DOHH2 (cell line): ENCODE results near the gene NUCKS1.

Experiments used
- H3F3A ChIP-seq: fragments of 200-600 bp; sonication (generic), shearing (Covaris generic); 2 replicates; pipeline ENCODE4 v1.6.0; 2016; ENCODE audit warnings: antibody characterized with exemption, mild to moderate bottlenecking; ENCODE audit not compliant: control insufficient read depth, insufficient read depth
- H3K27ac ChIP-seq: fragments of 200-600 bp; sonication (generic); 2 replicates; pipeline ENCODE4 v1.5.1; 2014; ENCODE audit warnings: low read depth, mild to moderate bottlenecking, low read length, moderate library complexity
- H3K27me3 ChIP-seq: fragments of 200-600 bp; sonication (generic); 2 replicates; pipeline ENCODE4 v1.6.1; 2014; ENCODE audit warnings: mild to moderate bottlenecking, low read length, mixed read lengths; ENCODE audit not compliant: control insufficient read depth
- H3K36me3 ChIP-seq: fragments of 200-600 bp; sonication (generic); 2 replicates; pipeline ENCODE4 v1.6.1; 2014; ENCODE audit warnings: mild to moderate bottlenecking, low read length, moderate library complexity, mixed read lengths; ENCODE audit not compliant: control insufficient read depth
- H3K4me1 ChIP-seq: fragments of 200-600 bp; sonication (generic); 2 replicates; pipeline ENCODE4 v1.6.1; 2014; ENCODE audit warnings: mild to moderate bottlenecking, low read length, mixed read lengths; ENCODE audit not compliant: control insufficient read depth
- H3K4me2 ChIP-seq: fragments of 200-600 bp; sonication (generic); 2 replicates; pipeline ENCODE4 v1.6.0; 2014; ENCODE audit warnings: mild to moderate bottlenecking, low read length, moderate library complexity
- H3K4me3 ChIP-seq: fragments of 200-600 bp; sonication (generic); 2 replicates; pipeline ENCODE4 v1.5.1; 2014; ENCODE audit warnings: mild to moderate bottlenecking, low read length, mixed read lengths
- H3K79me2 ChIP-seq: fragments of 200-600 bp; sonication (generic); 2 replicates; pipeline ENCODE4 v1.6.1; 2014; ENCODE audit warnings: mild to moderate bottlenecking, low read length, mixed read lengths; ENCODE audit not compliant: control insufficient read depth
- H3K9me2 ChIP-seq: fragments of 200-600 bp; sonication (generic); replicated peaks from 2 replicates; pipeline ENCODE4 v1.6.1; 2014; ENCODE audit warnings: mild to moderate bottlenecking, low read length, mixed read lengths; ENCODE audit not compliant: control insufficient read depth
- H3K9me3 ChIP-seq: fragments of 200-600 bp; sonication (generic); 2 replicates; pipeline ENCODE4 v1.6.1; 2014; ENCODE audit warnings: antibody characterized with exemption, low read length, mixed read lengths; ENCODE audit not compliant: control insufficient read depth, insufficient read depth
- H4K20me1 ChIP-seq: fragments of 200-600 bp; sonication (generic); 2 replicates; pipeline ENCODE4 v1.6.0; 2014; ENCODE audit warnings: low read depth, mild to moderate bottlenecking, antibody characterized with exemption, low read length, moderate library complexity; ENCODE audit not compliant: control insufficient read depth, insufficient read depth
- EZH2phosphoT487 ChIP-seq: fragments of 200-600 bp; sonication (generic); IDR thresholded peaks from 2 replicates; pipeline ENCODE4 v1.6.1; 2017; ENCODE audit warnings: borderline replicate concordance, mild to moderate bottlenecking, antibody characterized with exemption, low read length, moderate library complexity, mixed read lengths
- TF ChIP-seq, protein P1 (sequence below): fragments of 200-600 bp; sonication (generic); IDR thresholded peaks from one replicate; pipeline ENCODE4 v1.5.1; 2014; ENCODE audit warnings: antibody characterized with exemption, mild to moderate bottlenecking, low read depth, low read length; ENCODE audit not compliant: poor library complexity, severe bottlenecking

The NUCKS1 gene

DNA sequence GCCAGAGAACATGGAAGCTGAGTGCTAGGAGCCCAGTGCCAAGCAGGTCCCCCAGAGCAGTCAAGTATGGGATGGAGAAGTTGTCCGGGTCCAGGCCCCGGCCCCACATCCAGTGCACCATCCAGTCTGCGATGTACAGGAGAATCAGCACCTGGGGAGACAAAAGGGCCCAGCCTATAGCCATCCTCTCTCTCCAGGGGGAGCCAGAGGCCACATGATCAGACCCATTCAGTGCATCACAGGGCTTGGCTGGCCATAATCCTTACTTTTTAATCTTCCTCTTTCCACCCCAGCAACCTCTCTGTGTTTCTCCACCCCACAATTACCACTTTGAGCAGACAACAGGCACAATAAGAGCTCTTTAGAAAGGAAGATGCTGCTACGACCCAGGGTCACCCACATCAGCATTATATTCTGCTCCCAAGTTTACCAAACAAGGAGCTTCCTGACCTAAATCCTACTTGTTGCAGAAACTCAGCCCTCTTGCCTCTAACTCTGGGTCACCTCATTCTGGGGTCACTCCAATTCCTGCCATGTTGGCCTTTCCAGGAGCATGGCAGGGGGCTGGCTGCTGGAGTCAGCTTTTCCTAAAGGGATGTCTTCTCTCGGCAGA lies 41.7 kb upstream of the NUCKS1 start:
- Histone ChIP-seq H3K27ac (no peak overlapping the region), H4K20me1 (no peaks in the 10 kb centered on the region), H3K4me3 (no peak overlapping the region), H3K27me3 (no peaks in the 10 kb centered on the region; the same call in 1 of the 2 replicates), H3K79me2 (no peaks in the 10 kb centered on the region), H3K4me2 (no peak overlapping the region), H3K9me3 (no peaks in the 10 kb centered on the region), H3K36me3 (peaks cover 59% of the 10 kb centered on the region), H3F3A (peaks cover 7% of the 10 kb centered on the region), H3K9me2 (no peaks in the 10 kb centered on the region), H3K4me1 (peaks cover 46% of the 10 kb centered on the region)
- TF ChIP-seq EZH2phosphoT487: no peak
- TF ChIP-seq, protein P1, sequence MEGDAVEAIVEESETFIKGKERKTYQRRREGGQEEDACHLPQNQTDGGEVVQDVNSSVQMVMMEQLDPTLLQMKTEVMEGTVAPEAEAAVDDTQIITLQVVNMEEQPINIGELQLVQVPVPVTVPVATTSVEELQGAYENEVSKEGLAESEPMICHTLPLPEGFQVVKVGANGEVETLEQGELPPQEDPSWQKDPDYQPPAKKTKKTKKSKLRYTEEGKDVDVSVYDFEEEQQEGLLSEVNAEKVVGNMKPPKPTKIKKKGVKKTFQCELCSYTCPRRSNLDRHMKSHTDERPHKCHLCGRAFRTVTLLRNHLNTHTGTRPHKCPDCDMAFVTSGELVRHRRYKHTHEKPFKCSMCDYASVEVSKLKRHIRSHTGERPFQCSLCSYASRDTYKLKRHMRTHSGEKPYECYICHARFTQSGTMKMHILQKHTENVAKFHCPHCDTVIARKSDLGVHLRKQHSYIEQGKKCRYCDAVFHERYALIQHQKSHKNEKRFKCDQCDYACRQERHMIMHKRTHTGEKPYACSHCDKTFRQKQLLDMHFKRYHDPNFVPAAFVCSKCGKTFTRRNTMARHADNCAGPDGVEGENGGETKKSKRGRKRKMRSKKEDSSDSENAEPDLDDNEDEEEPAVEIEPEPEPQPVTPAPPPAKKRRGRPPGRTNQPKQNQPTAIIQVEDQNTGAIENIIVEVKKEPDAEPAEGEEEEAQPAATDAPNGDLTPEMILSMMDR: peak; percentile 88

DNA sequence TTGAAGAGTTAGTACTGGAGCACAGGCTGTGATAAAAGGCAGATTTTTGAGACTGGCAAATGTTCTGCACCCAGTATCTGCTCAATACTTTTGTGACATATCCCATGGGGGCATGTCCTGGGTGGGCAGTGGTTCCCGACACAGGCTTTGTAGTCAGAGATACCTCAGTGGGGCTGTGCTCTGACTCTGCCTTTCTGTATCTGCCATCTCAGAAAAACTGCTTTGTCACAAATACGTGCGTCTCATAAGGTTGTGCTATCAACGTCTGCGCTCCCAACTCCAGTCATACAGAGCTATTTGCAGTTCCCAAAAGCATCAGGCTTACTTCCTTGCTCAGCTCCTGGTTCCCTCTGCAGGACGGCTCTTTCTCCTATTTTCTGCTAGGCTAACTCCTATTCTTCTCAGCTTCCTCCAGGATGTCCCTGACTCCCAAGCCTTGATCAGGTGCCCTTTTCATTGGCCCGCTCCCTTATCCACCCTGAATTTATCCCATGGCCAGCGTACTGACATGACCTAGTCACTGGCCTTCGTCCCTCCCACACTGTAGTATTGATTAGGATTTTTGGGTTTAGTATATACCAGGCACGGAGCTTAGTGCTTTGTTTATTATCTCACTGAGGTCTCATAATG lies 37.4 kb upstream of the NUCKS1 start:
- H3K79me2 ChIP-seq: no peaks in the 10 kb centered on the region
- H3K4me3 ChIP-seq: no peak overlapping the region
- no peaks in the 10 kb centered on the region for H3K9me3 ChIP-seq
- no peak overlapping the region for H3K27ac ChIP-seq
- H3K27me3 ChIP-seq: no peaks in the 10 kb centered on the region; the same call in 1 of the 2 replicates
- H3K36me3 ChIP-seq: peaks cover 20% of the 10 kb centered on the region
- no peaks in the 10 kb centered on the region for H4K20me1 ChIP-seq
- no peaks in the 10 kb centered on the region for H3K9me2 ChIP-seq
- peaks cover 12% of the 10 kb centered on the region for H3K4me1 ChIP-seq
- peaks cover 3% of the 10 kb centered on the region for H3F3A ChIP-seq
- TF ChIP-seq, protein P1: no peak
- TF ChIP-seq EZH2phosphoT487: no peak
- no peak overlapping the region for H3K4me2 ChIP-seq

DNA sequence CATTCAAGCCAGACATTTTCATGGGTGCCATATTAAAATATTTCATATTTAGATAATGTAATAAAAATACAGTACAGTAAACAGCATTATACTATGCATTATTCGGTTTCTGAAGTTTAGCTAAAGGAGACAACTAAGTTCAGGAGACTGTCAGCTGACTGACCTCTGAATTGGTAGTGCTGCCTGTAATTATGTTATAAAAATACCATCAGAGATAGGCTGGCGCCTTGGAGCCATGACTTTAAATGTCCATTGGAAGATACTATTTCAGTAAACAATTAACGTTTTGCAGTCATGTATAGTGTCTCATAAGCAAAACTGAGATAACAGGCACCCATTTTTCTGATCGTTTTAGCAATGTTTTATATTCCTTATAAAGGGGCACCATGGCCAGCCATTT lies 36.6 kb upstream of the NUCKS1 start:
- H3K27me3 ChIP-seq: no peaks in the 10 kb centered on the region; the same call in 1 of the 2 replicates
- H3F3A ChIP-seq: no peaks in the 10 kb centered on the region
- H4K20me1 ChIP-seq: no peaks in the 10 kb centered on the region
- H3K4me3 ChIP-seq: no peak overlapping the region
- peaks cover 4% of the 10 kb centered on the region; the same call in 1 of the 2 replicates for H3K4me1 ChIP-seq
- H3K27ac ChIP-seq: no peak overlapping the region
- H3K79me2 ChIP-seq: no peaks in the 10 kb centered on the region
- no peak overlapping the region for H3K4me2 ChIP-seq
- no peak for TF ChIP-seq EZH2phosphoT487
- TF ChIP-seq, protein P1: no peak
- no peaks in the 10 kb centered on the region for H3K9me2 ChIP-seq
- H3K36me3 ChIP-seq: peaks cover 12% of the 10 kb centered on the region
- H3K9me3 ChIP-seq: no peaks in the 10 kb centered on the region
